H1 (cell line): Measurements from ENCODE around the gene ARNT2. TPM values are rescaled to one million over a fixed set of nuclear protein-coding genes. Genes with fewer than 3 reads are reported as not detected.

ENCODE experiments used
- HDAC6 ChIP-seq: IDR thresholded peaks from one replicate; pipeline ENCODE4 v1.7.1; 2012; ENCODE audit warnings: low read depth, mild to moderate bottlenecking, inconsistent platforms, low read length, moderate library complexity
- MAFK ChIP-seq: IDR thresholded peaks from 2 replicates; pipeline ENCODE4 v1.6.1; 2012; ENCODE audit warnings: low read depth, mild to moderate bottlenecking, improper control_type of control experiment, low read length
- RAD21 ChIP-seq, 2 experiments: IDR thresholded peaks in 1 of 2; conservative IDR thresholded peaks in 1 of 2; 2 replicates each; pipeline ENCODE4 v1.6.1; 2011; ENCODE audit warnings: low read depth in 2 of 2, low read length in 2 of 2, improper control_type of control experiment in 1 of 2, inconsistent platforms in 1 of 2, mild to moderate bottlenecking in 1 of 2, moderate library complexity in 1 of 2
- SP2 ChIP-seq: IDR thresholded peaks from 2 replicates; pipeline ENCODE4 v1.6.1; 2012; ENCODE audit warnings: mild to moderate bottlenecking, low read length, inconsistent platforms
- polyA plus RNA-seq, 7 experiments: library from polyadenylated mRNA; depleted of rRNA in 3 of 7; stranded (reverse) in 5 of 7; unstranded in 2 of 7; fragments of >200 nt in 5 of 7; fragments of 200-250 nt in 2 of 7; gene quantifications; 1 replicate in 5 of 7; 2 replicates in 1 of 7; 4 replicates in 1 of 7; pipeline versions ENCODE4 v1.2.1 to v1.2.3, GENCODE V29; 2011 to 2013; ENCODE audit warnings: missing spikeins in 2 of 7, mixed read lengths in 2 of 7
- total RNA-seq: library from RNA; stranded (reverse); fragmentation: NEBNext Ultra II Directional; extraction: Animal tissue kit (Norgen Biotek cat#: 25700); gene quantifications from 2 replicates; pipeline ENCODE4 v1.2.1, GENCODE V29; 2021
- TF ChIP-seq, protein P1 (sequence below): IDR thresholded peaks from 2 replicates; pipeline ENCODE4 v1.6.1; 2011; ENCODE audit warnings: low read length, improper control_type of control experiment
- TF ChIP-seq, protein P2 (sequence below): fragments of 300-600 bp; sonication (generic); IDR thresholded peaks from 2 replicates; pipeline ENCODE4 v1.7.1; 2012; ENCODE audit warnings: low read length, moderate library complexity, mild to moderate bottlenecking, inconsistent platforms; ENCODE audit not compliant: insufficient replicate concordance

ARNT2 gene
- total and polyA plus RNA-seq, 2 of the 8 experiments (the other 6 are each of a cell fraction or from before 2014, with no cell fraction given) = 9.5 to 14.6 TPM

DNA sequence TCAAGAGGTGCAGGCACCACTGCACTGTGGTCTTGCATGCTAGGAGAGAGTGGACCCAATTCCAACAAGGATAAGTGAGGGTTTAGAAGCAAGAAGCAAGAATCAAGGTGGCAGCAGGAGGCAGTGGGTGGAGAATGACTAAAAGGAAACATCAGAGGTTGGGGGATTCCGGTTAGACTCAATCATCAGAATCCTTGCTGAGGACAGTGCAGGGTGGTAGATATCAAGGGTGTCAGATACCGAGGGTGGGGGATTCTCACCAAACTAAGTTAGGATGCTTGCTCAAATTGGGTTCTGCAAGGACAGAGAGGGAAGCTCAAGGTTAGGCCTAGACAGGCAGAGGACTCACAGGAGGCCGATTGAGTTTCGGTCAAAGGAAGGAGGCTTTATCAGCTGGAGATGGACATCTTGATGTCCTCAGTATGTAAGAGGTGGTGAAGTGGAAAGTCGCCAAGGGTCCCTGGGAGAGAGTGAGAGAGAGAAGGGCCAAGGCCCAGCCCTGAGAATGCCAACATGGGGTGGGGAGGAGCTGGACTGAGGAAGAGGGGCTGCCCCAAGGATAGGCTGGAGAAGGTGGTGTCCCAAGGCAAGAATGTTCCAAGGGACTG, 102.2 kb downstream of the ARNT2 start (continued):
- TF ChIP-seq, protein P1, sequence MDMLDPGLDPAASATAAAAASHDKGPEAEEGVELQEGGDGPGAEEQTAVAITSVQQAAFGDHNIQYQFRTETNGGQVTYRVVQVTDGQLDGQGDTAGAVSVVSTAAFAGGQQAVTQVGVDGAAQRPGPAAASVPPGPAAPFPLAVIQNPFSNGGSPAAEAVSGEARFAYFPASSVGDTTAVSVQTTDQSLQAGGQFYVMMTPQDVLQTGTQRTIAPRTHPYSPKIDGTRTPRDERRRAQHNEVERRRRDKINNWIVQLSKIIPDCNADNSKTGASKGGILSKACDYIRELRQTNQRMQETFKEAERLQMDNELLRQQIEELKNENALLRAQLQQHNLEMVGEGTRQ = no peak
- TF ChIP-seq, protein P2, sequence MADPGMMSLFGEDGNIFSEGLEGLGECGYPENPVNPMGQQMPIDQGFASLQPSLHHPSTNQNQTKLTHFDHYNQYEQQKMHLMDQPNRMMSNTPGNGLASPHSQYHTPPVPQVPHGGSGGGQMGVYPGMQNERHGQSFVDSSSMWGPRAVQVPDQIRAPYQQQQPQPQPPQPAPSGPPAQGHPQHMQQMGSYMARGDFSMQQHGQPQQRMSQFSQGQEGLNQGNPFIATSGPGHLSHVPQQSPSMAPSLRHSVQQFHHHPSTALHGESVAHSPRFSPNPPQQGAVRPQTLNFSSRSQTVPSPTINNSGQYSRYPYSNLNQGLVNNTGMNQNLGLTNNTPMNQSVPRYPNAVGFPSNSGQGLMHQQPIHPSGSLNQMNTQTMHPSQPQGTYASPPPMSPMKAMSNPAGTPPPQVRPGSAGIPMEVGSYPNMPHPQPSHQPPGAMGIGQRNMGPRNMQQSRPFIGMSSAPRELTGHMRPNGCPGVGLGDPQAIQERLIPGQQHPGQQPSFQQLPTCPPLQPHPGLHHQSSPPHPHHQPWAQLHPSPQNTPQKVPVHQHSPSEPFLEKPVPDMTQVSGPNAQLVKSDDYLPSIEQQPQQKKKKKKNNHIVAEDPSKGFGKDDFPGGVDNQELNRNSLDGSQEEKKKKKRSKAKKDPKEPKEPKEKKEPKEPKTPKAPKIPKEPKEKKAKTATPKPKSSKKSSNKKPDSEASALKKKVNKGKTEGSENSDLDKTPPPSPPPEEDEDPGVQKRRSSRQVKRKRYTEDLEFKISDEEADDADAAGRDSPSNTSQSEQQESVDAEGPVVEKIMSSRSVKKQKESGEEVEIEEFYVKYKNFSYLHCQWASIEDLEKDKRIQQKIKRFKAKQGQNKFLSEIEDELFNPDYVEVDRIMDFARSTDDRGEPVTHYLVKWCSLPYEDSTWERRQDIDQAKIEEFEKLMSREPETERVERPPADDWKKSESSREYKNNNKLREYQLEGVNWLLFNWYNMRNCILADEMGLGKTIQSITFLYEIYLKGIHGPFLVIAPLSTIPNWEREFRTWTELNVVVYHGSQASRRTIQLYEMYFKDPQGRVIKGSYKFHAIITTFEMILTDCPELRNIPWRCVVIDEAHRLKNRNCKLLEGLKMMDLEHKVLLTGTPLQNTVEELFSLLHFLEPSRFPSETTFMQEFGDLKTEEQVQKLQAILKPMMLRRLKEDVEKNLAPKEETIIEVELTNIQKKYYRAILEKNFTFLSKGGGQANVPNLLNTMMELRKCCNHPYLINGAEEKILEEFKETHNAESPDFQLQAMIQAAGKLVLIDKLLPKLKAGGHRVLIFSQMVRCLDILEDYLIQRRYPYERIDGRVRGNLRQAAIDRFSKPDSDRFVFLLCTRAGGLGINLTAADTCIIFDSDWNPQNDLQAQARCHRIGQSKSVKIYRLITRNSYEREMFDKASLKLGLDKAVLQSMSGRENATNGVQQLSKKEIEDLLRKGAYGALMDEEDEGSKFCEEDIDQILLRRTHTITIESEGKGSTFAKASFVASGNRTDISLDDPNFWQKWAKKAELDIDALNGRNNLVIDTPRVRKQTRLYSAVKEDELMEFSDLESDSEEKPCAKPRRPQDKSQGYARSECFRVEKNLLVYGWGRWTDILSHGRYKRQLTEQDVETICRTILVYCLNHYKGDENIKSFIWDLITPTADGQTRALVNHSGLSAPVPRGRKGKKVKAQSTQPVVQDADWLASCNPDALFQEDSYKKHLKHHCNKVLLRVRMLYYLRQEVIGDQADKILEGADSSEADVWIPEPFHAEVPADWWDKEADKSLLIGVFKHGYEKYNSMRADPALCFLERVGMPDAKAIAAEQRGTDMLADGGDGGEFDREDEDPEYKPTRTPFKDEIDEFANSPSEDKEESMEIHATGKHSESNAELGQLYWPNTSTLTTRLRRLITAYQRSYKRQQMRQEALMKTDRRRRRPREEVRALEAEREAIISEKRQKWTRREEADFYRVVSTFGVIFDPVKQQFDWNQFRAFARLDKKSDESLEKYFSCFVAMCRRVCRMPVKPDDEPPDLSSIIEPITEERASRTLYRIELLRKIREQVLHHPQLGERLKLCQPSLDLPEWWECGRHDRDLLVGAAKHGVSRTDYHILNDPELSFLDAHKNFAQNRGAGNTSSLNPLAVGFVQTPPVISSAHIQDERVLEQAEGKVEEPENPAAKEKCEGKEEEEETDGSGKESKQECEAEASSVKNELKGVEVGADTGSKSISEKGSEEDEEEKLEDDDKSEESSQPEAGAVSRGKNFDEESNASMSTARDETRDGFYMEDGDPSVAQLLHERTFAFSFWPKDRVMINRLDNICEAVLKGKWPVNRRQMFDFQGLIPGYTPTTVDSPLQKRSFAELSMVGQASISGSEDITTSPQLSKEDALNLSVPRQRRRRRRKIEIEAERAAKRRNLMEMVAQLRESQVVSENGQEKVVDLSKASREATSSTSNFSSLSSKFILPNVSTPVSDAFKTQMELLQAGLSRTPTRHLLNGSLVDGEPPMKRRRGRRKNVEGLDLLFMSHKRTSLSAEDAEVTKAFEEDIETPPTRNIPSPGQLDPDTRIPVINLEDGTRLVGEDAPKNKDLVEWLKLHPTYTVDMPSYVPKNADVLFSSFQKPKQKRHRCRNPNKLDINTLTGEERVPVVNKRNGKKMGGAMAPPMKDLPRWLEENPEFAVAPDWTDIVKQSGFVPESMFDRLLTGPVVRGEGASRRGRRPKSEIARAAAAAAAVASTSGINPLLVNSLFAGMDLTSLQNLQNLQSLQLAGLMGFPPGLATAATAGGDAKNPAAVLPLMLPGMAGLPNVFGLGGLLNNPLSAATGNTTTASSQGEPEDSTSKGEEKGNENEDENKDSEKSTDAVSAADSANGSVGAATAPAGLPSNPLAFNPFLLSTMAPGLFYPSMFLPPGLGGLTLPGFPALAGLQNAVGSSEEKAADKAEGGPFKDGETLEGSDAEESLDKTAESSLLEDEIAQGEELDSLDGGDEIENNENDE = no peak
- TF ChIP-seq RAD21 (IDR thresholded peaks at IDR 0.05 in 1 of 2, conservative IDR thresholded peaks at IDR 0.05 in 1 of 2; ENCODE audit: low read depth in 2 of 2, low read length in 2 of 2) (no peak), SP2 (no peak), HDAC6 (no peak), MAFK (no peak)
